Endothelial cell of umbilical vein (primary cell): ENCODE results near the gene AGRN. TPM values are rescaled to one million over a fixed set of nuclear protein-coding genes. Genes with fewer than 3 reads are reported as not detected.

Experiments
- BruUV-seq: library from RNA; stranded (reverse); fragments of 400-500 nt; replicated peaks from 2 replicates; lab custom pipeline; 2021; lab: Mats Ljungman, UMichigan
- CTCF ChIA-PET: fragments of 300-600, 350-600 bp; sonication (Branson Sonifier 250); formaldehyde crosslinking; loops from one replicate; lab custom pipeline; 2021; ENCODE audit warnings: antibody characterized with exemption, inconsistent platforms; lab: Charles Lee
- POLR2A ChIA-PET: fragments of 300-600, 350-600 bp; sonication (Branson Sonifier 250); formaldehyde crosslinking; loops from one replicate; lab custom pipeline; 2021; ENCODE audit warnings: antibody characterized with exemption, inconsistent platforms; lab: Charles Lee
- DNase-seq: peaks from one replicate; pipeline ENCODE4 v3.0.0-alpha.2; 2011; ENCODE audit warnings: low read depth, low spot score
- FAIRE-seq: peaks from 2 replicates; lab custom pipeline; 2011; peaks lifted over from hg19 to GRCh38; lab: Jason Lieb, UNC
- H2AFZ ChIP-seq: 2 replicates; pipeline ENCODE4 v1.6.0; 2012; ENCODE audit warnings: low read depth, low read length, control low read depth, inconsistent platforms
- H3K27ac ChIP-seq: 2 replicates; pipeline ENCODE4 v1.5.1; 2011; ENCODE audit warnings: low read depth, mild to moderate bottlenecking, control low read depth, low read length, moderate library complexity; ENCODE audit not compliant: insufficient read depth
- H3K27me3 ChIP-seq, 2 experiments: 2 replicates each; pipeline versions ENCODE4 v1.6.0 to v1.6.1; 2011; ENCODE audit warnings: low read length in 2 of 2, mixed read lengths in 1 of 2; ENCODE audit not compliant: control insufficient read depth in 2 of 2, insufficient read depth in 2 of 2
- H3K36me3 ChIP-seq, 2 experiments: 2 replicates in 1 of 2; 3 replicates in 1 of 2; pipeline ENCODE4 v1.5.1; 2011; ENCODE audit warnings: low read length in 2 of 2, mild to moderate bottlenecking in 1 of 2, moderate library complexity in 1 of 2; ENCODE audit not compliant: control insufficient read depth in 2 of 2, insufficient read depth in 2 of 2; ENCODE audit errors: extremely low read depth in 1 of 2
- H3K4me1 ChIP-seq: 3 replicates; pipeline ENCODE4 v1.5.1; 2011; ENCODE audit warnings: mild to moderate bottlenecking, low read length; ENCODE audit not compliant: control insufficient read depth, insufficient read depth; ENCODE audit errors: extremely low read depth
- H3K4me2 ChIP-seq: 2 replicates; pipeline ENCODE4 v1.6.1; 2011; ENCODE audit warnings: low read length, control low read depth, mixed read lengths; ENCODE audit not compliant: insufficient read depth
- H3K4me3 ChIP-seq, 3 experiments: fragments of 200-600 bp in 1 of 3; sonication (generic), shearing (Covaris generic) in 1 of 3; replicated peaks in 1 of 3; 2 replicates each; pipeline ENCODE4 v1.5.1; 2011 to 2016; ENCODE audit warnings: control low read depth in 3 of 3, low read length in 3 of 3, mild to moderate bottlenecking in 2 of 3, inconsistent platforms in 1 of 3, low read depth in 1 of 3, moderate library complexity in 1 of 3; ENCODE audit not compliant: insufficient read depth in 1 of 3
- H3K79me2 ChIP-seq: 2 replicates; pipeline ENCODE4 v1.6.0; 2012; ENCODE audit warnings: low read length, inconsistent platforms; ENCODE audit not compliant: control insufficient read depth, insufficient read depth
- H3K9ac ChIP-seq: replicated peaks from 2 replicates; pipeline ENCODE3; 2011; ENCODE audit warnings: low read length, control low read depth; ENCODE audit not compliant: insufficient read depth; ENCODE audit errors: extremely low read depth
- H3K9me1 ChIP-seq: replicated peaks from 3 replicates; pipeline ENCODE4 v1.6.0; 2011; ENCODE audit warnings: mild to moderate bottlenecking, low read length; ENCODE audit not compliant: control insufficient read depth, insufficient read depth; ENCODE audit errors: extremely low read depth
- H3K9me3 ChIP-seq: replicated peaks from 2 replicates; pipeline ENCODE4 v1.5.1; 2012; ENCODE audit warnings: low read length, inconsistent platforms; ENCODE audit not compliant: control insufficient read depth, insufficient read depth
- H4K20me1 ChIP-seq: replicated peaks from 2 replicates; pipeline ENCODE3; 2011; ENCODE audit warnings: mild to moderate bottlenecking, low read length; ENCODE audit not compliant: control insufficient read depth, insufficient read depth; ENCODE audit errors: extremely low read depth
- CTCF ChIP-seq, 2 donors: IDR thresholded peaks; 1 replicate in 1 of 2; 2 replicates in 1 of 2; pipeline ENCODE4 v1.5.1; 2011; ENCODE audit warnings: low read length in 2 of 2, mild to moderate bottlenecking in 2 of 2, moderate library complexity in 2 of 2, control low read depth in 1 of 2, inconsistent platforms in 1 of 2, low read depth in 1 of 2; ENCODE audit not compliant: insufficient read depth in 1 of 2; ENCODE audit errors: extremely low read depth in 1 of 2
- EZH2 ChIP-seq: IDR thresholded peaks from 2 replicates; pipeline ENCODE4 v1.6.1; 2012; ENCODE audit warnings: borderline replicate concordance, low read depth, mild to moderate bottlenecking, moderate library complexity, low read length, inconsistent platforms; ENCODE audit not compliant: severe bottlenecking
- FOS ChIP-seq: IDR thresholded peaks from 2 replicates; pipeline ENCODE4 v1.6.1; 2011; ENCODE audit warnings: mild to moderate bottlenecking, low read length, moderate library complexity, borderline replicate concordance; ENCODE audit not compliant: insufficient read depth
- GATA2 ChIP-seq: IDR thresholded peaks from 2 replicates; pipeline ENCODE4 v1.7.0; 2011; ENCODE audit warnings: low read depth, mild to moderate bottlenecking, moderate library complexity, mixed read lengths, low read length; ENCODE audit not compliant: insufficient read length, insufficient read depth
- JUN ChIP-seq: IDR thresholded peaks from 2 replicates; pipeline ENCODE4 v1.6.1; 2011; ENCODE audit warnings: borderline replicate concordance, low read depth; ENCODE audit not compliant: insufficient read length, insufficient read depth
- MAX ChIP-seq: IDR thresholded peaks from 2 replicates; pipeline ENCODE4 v1.6.1; 2011; ENCODE audit not compliant: insufficient read depth, insufficient read length
- MYC ChIP-seq: IDR thresholded peaks from one replicate; pipeline ENCODE4 v1.6.1; 2011; ENCODE audit warnings: mild to moderate bottlenecking, low read depth, low read length
- POLR2A ChIP-seq: IDR thresholded peaks from 2 replicates; pipeline ENCODE4 v1.6.1; 2012; ENCODE audit warnings: low read depth, mild to moderate bottlenecking, control low read depth, low read length
- POLR2AphosphoS5 ChIP-seq: IDR thresholded peaks from 2 replicates; pipeline ENCODE4 v1.6.1; 2012; ENCODE audit warnings: low read depth, mild to moderate bottlenecking, control low read depth, low read length, moderate library complexity; ENCODE audit not compliant: insufficient read depth
- dilution Hi-C: fragments of 300-500 bp; cut with MboI; formaldehyde crosslinking; loops from one replicate; pipeline ENCODE4 v1.15.0; 2019; ENCODE audit warnings: low sequenced_read_pairs; ENCODE audit not compliant: extremely low pct_ligation_motif_present
- intact Hi-C: fragments of 100-400 bp; cut with micrococcal nuclease; formaldehyde crosslinking; loops from one replicate; pipeline ENCODE4 v1.10.0; 2022
- polyA plus RNA-seq, 4 experiments: library from polyadenylated mRNA; depleted of rRNA in 3 of 4; stranded (reverse) in 3 of 4; unstranded in 1 of 4; fragments of >200 nt; gene quantifications; 2 replicates each; pipeline versions ENCODE4 v1.2.1 to v1.2.3, GENCODE V29; 2011 to 2012; ENCODE audit warnings: missing spikeins in 1 of 4
- total RNA-seq: library from RNA; stranded (reverse); gene quantifications from 2 replicates; pipeline ENCODE4 v1.2.3, GENCODE V29; 2021

Gene AGRN
- total and polyA plus RNA-seq, 2 donors (not counting 3 experiments of a cell fraction or from before 2014, with no cell fraction given) = 66.6 to 67.8 TPM

GRCh38 chr1:1033731-1034438, 14.0 kb downstream of the AGRN start:
- no peak for TF ChIP-seq GATA2
- TF ChIP-seq MYC = no peak
- no peak for TF ChIP-seq MAX
- no peak for TF ChIP-seq JUN
- TF ChIP-seq FOS = no peak
- TF ChIP-seq POLR2A = no peak
- TF ChIP-seq EZH2 = no peak
- TF ChIP-seq CTCF (IDR thresholded peaks at IDR 0.05; ENCODE audit: extremely low read depth in 1 of 2, insufficient read depth in 1 of 2, low read depth in 1 of 2, low read length in 2 of 2) = no peak
- TF ChIP-seq POLR2AphosphoS5 = no peak
- H3K27ac ChIP-seq = no peak overlapping the region
- ChIA-PET CTCF (interaction anchor here (0.8 to 3.3 kb wide), 5 partner anchors 30 to 258 kb away, joined by 3 to 19 read pairs (median 3); partner anchors contain the start of gene B3GALT6), POLR2A (no interaction called here)
- intact Hi-C loops = loop anchor here (1.0 to 2.0 kb wide), 4 partner anchors 25 to 256 kb away; partner anchors contain the start of gene C1orf159
- H3K79me2 ChIP-seq = no peaks in the 10 kb centered on the region
- dilution Hi-C loops = no loop called here
- H3K36me3 ChIP-seq = peaks cover 0 to 10% of the 10 kb centered on the region in 2 experiments
- FAIRE-seq = no peak
- H3K9me1 ChIP-seq = no peaks in the 10 kb centered on the region
- H3K4me3 ChIP-seq = no peak overlapping the region
- no TSS peak for BruUV-seq
- H3K9ac ChIP-seq = no peak overlapping the region
- H3K4me1 ChIP-seq = no peaks in the 10 kb centered on the region
- DNase-seq = no peak
- no peaks in the 10 kb centered on the region for H3K9me3 ChIP-seq
- no peaks in the 10 kb centered on the region for H3K27me3 ChIP-seq
- no peaks in the 10 kb centered on the region for H4K20me1 ChIP-seq
- no peak overlapping the region for H3K4me2 ChIP-seq
- no peak overlapping the region for H2AFZ ChIP-seq
